Urinary bladder (tissue), 4 donors: ENCODE measurements around the gene CDK2. TPM values are rescaled to one million over a fixed set of nuclear protein-coding genes. Genes with fewer than 3 reads are reported as not detected.

ENCODE experiments used
- DNase-seq: peaks from one replicate; pipeline ENCODE4 v3.0.0-alpha.2; 2015; ENCODE audit errors: extremely low spot score
- H3K27ac ChIP-seq: one replicate; pipeline ENCODE4 v1.5.1; 2013; ENCODE audit warnings: low read depth, mild to moderate bottlenecking, moderate library complexity
- H3K36me3 ChIP-seq: one replicate; pipeline ENCODE4 v1.6.1; 2013; ENCODE audit warnings: mild to moderate bottlenecking, moderate library complexity; ENCODE audit not compliant: insufficient read depth
- H3K4me1 ChIP-seq: one replicate; pipeline ENCODE4 v1.6.1; 2013; ENCODE audit warnings: mild to moderate bottlenecking, moderate library complexity; ENCODE audit not compliant: insufficient read depth
- H3K4me3 ChIP-seq: one replicate; pipeline ENCODE4 v1.5.1; 2013; ENCODE audit warnings: low read depth, low read length
- WGBS: extraction: QIAGEN DNeasy Blood & Tissue Kit; methylation state at CpG from one replicate; pipeline ENCODE4 v1.1.7; 2013; 5-methylcytosine and 5-hydroxymethylcytosine counted together
- polyA plus RNA-seq: library from polyadenylated mRNA; stranded (reverse); fragments of 200-250 nt; gene quantifications from one replicate; pipeline ENCODE4 v1.2.3, GENCODE V29; 2013
- total RNA-seq: library from RNA; depleted of rRNA; stranded (reverse); fragments of >200 nt; gene quantifications from one replicate; pipeline ENCODE4 v1.2.3, GENCODE V29; 2014
- donor health status: healthy with polysubstance abuse.
- donor health status: healthy.

Gene CDK2
- total and polyA plus RNA-seq, 2 donors: 32.3 to 33.6 TPM

- Histone ChIP-seq H3K4me1 (no peaks in the 10 kb centered on the region), H3K27ac (no peak overlapping the region), H3K36me3 (no peaks in the 10 kb centered on the region), H3K4me3 (no peak overlapping the region)
- WGBS: 88% methylated on average over 4 of the region's 4 CpGs
- no peak for DNase-seq
Measured at GRCh38 chr12:55955344-55955743, 11.3 kb upstream of the CDK2 start.

- WGBS: 71% methylated on average over 6 of the region's 6 CpGs
- no peaks in the 10 kb centered on the region for H3K36me3 ChIP-seq
- no peak overlapping the region for H3K4me3 ChIP-seq
- H3K27ac ChIP-seq: no peak overlapping the region
- no peaks in the 10 kb centered on the region for H3K4me1 ChIP-seq
- no peak for DNase-seq
Measured at GRCh38 chr12:55955800-55956508, 10.7 kb upstream of the CDK2 start.

- Histone ChIP-seq H3K27ac (no peak overlapping the region), H3K4me3 (no peak overlapping the region), H3K36me3 (no peaks in the 10 kb centered on the region), H3K4me1 (no peaks in the 10 kb centered on the region)
- WGBS: 88% methylated on average over 5 of the region's 5 CpGs
- no peak for DNase-seq
Measured at GRCh38 chr12:55957106-55957859, 9.3 kb upstream of the CDK2 start.

GRCh38 chr12:55963760-55964159, 2.9 kb upstream of the CDK2 start:
- H3K4me3 ChIP-seq: no peak overlapping the region
- no peak overlapping the region for H3K27ac ChIP-seq
- H3K4me1 ChIP-seq: no peaks in the 10 kb centered on the region
- no peaks in the 10 kb centered on the region for H3K36me3 ChIP-seq
- 84% methylated on average over 2 of the region's 2 CpGs for WGBS
- DNase-seq: no peak

DNA sequence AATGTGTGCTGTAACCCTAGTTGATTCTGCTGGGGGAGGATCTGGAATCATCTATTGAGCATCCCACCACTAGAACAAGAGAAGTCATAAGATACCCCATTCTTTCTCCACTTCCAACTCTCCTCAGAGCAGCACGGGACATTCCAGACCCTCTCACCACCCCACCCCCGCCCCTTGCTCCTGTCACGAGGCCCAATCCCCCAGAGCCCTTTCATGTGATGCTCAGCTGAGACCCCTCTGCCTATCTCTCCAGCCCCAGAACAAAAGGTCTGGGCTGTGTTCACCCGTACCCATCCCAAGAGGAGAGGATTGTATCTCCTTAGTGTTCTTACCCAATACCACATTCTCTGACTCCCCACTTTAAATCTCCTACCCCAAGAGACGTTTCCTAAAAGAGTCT, 1.4 kb upstream of the CDK2 start:
- no peaks in the 10 kb centered on the region for H3K36me3 ChIP-seq
- no peaks in the 10 kb centered on the region for H3K4me1 ChIP-seq
- no peak overlapping the region for H3K27ac ChIP-seq
- no peak overlapping the region for H3K4me3 ChIP-seq
- 60% methylated on average over 5 of the region's 5 CpGs for WGBS
- no peak for DNase-seq

- Histone ChIP-seq H3K4me3 (peak within 1 kb of the TSS; percentile 77), H3K36me3 (no peaks in the 10 kb centered on the region), H3K27ac (peak within 1 kb of the TSS; percentile 52), H3K4me1 (no peaks in the 10 kb centered on the region)
- peak; percentile 14 for DNase-seq
- 9% methylated on average over 4 of the region's 4 CpGs for WGBS
Measured at GRCh38 chr12:55965941-55966407, 656 bp upstream of the CDK2 start, which contains the start of gene PMEL. Gene PMEL (minus strand): TSS chr12:55966042. CDS start chr12:55966011, 31 bp downstream.

DNA sequence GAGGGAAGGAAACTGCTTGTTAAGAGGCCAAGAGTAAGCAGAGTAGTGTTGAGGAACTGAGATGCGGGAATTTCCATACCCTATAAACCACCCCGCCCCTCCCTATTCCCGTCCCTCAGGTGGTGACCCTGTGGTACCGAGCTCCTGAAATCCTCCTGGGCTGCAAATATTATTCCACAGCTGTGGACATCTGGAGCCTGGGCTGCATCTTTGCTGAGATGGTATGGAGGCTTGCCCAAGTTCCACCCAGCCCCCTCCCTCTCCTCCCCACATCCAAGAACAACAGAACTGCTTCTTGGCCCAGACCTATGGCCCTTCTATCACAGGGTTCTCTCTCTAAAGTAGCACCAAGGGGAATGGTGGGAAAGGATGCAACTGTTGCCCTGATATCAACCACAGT, 2.7 kb downstream of the CDK2 start:
- H3K36me3 ChIP-seq: no peaks in the 10 kb centered on the region
- no peaks in the 10 kb centered on the region for H3K4me1 ChIP-seq
- 64% methylated on average over 4 of the region's 4 CpGs for WGBS
- no peak overlapping the region for H3K27ac ChIP-seq
- no peak overlapping the region for H3K4me3 ChIP-seq
- DNase-seq: no peak

DNA sequence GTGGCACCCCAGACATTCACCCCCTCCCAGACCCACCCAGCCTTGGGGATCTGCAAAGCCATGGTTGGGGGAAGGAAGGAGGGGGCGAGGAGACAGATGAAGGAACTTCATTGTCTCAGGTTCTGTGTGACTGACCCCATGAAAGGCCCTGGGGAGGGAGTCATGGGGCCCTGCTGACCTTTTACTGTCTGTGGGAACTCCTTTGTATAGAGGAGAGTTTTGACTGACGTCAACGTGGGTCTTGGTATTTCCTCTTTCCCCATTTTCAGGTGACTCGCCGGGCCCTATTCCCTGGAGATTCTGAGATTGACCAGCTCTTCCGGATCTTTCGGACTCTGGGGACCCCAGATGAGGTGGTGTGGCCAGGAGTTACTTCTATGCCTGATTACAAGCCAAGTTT, 4.1 kb downstream of the CDK2 start:
- no peak for DNase-seq
- H3K4me1 ChIP-seq: peaks cover 2% of the 10 kb centered on the region
- WGBS: 90% methylated on average over 7 of the region's 7 CpGs
- no peak overlapping the region for H3K4me3 ChIP-seq
- no peak overlapping the region for H3K27ac ChIP-seq
- no peaks in the 10 kb centered on the region for H3K36me3 ChIP-seq

GRCh38 chr12:55972042-55972441, 5.4 kb downstream of the CDK2 start:
- peaks cover 2% of the 10 kb centered on the region for H3K4me1 ChIP-seq
- no peaks in the 10 kb centered on the region for H3K36me3 ChIP-seq
- no peak for DNase-seq
- no peak overlapping the region for H3K4me3 ChIP-seq
- WGBS: 46% methylated on average over 3 of the region's 3 CpGs
- H3K27ac ChIP-seq: no peak overlapping the region

DNA sequence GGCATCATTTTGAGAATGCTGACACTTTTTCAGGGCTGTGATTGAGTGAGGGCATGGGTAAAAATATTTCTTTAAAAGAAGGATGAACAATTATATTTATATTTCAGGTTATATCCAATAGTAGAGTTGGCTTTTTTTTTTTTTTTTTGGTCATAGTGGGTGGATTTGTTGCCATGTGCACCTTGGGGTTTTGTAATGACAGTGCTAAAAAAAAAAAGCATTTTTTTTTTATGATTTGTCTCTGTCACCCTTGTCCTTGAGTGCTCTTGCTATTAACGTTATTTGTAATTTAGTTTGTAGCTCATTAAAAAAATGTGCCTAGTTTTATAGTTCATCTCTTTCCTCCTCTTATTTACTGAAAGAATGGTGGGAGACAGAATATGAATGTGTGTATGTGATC, 5.8 kb downstream of the CDK2 start:
- H3K4me1 ChIP-seq: peaks cover 2% of the 10 kb centered on the region
- no peak for DNase-seq
- H3K36me3 ChIP-seq: no peaks in the 10 kb centered on the region
- 24% methylated on average over 1 of the region's 1 CpG for WGBS
- no peak overlapping the region for H3K27ac ChIP-seq
- no peak overlapping the region for H3K4me3 ChIP-seq

DNA sequence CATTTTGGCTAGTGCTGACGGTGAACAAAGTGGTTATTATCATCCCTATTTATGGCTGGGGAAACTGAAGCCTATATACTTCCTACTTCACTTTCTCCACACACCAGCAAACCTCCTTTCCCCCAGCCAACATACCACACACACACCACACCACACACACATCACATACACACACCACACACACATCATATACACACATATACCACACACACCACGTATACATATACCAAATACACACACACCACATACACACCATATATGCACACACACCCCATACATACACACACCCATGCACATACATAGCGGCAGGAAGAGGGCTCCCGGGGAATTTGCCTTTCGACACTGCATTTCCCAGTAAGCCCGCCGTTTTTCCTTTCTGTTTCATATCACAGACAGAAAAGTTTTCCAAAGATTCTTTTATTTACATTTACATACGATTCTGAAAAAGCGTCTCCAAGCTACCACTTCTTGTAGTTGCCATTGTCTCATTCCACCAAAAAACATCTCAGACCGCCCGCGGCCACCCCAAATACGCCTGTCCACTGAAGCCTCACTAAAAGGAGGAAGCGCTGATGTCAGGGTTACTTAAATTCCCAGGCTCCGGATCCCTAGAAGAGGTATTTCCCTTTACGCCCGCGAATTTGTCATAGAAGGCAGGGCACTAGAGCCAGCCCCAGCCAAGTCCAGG, 6.4 kb downstream of the CDK2 start:
- Histone ChIP-seq H3K4me1 (peaks cover 2% of the 10 kb centered on the region), H3K4me3 (peak overlapping the region; percentile 33), H3K27ac (peak overlapping the region; percentile 97), H3K36me3 (no peaks in the 10 kb centered on the region)
- no peak for DNase-seq
- WGBS: under 1% methylated on average over 18 of the region's 18 CpGs

- peak; percentile 100 for DNase-seq
- WGBS: under 1% methylated on average over 39 of the region's 39 CpGs
Measured at GRCh38 chr12:55973599-55974307, 7.1 kb downstream of the CDK2 start, which contains the start of gene RAB5B. Gene RAB5B (plus strand): TSS chr12:55974078. CDS start chr12:55986961, 12,883 bp downstream.

DNA sequence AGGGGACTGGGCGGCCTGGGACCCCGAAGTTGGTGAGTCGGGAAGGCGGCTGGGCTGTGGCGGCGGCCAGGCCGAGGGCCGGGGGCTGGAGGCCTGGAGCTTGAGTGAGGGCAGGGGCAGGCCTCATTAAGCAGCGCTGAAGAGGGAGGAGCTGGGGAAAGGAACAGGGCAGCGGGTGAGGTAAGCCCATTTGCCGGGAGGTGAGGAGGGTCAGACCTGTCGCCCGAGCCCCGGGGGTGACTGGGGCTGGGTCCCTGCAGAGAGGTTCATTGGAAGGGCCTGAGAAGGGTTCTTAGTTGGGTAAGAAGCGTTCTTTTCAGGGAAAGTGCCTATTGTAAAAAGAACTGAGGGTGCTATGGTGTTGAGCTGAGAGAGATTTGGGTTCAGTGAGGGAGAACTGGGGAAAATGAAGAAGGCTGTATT, 7.7 kb downstream of the CDK2 start:
- H3K27ac ChIP-seq: peak overlapping the region; percentile 89
- no peak for DNase-seq
- WGBS: under 1% methylated on average over 15 of the region's 15 CpGs
- H3K36me3 ChIP-seq: no peaks in the 10 kb centered on the region
- H3K4me1 ChIP-seq: peaks cover 2% of the 10 kb centered on the region
- H3K4me3 ChIP-seq: peak overlapping the region; percentile 73

More at GRCh38 chr12:55973599-55974307, 7.1 kb downstream of the CDK2 start, which contains the start of gene RAB5B:
- H3K36me3 ChIP-seq: no peaks in the 10 kb centered on the region
- peaks cover 2% of the 10 kb centered on the region for H3K4me1 ChIP-seq
- H3K4me3 ChIP-seq: peak within 1 kb of the TSS; percentile 73
- peak within 1 kb of the TSS; percentile 97 for H3K27ac ChIP-seq
